Putamen (tissue), 1 donor: ENCODE results near the gene DAB2.
"Not testable (repeated sequence)": the region's sequence is repeated elsewhere in the genome, so short reads cannot be mapped to it uniquely, and the experiment has no call there.

ENCODE experiments used
- DNase-seq: peaks from one replicate; pipeline ENCODE4 v3.0.0-alpha.2; 2016; ENCODE audit warnings: low spot score

DAB2 gene

GRCh38 chr5:39420482-39421145 is 4.2 kb downstream of the DAB2 start:
- no peak for DNase-seq

GRCh38 chr5:39419796-39420195 is 5.0 kb downstream of the DAB2 start:
- DNase-seq, result no peak

DNA sequence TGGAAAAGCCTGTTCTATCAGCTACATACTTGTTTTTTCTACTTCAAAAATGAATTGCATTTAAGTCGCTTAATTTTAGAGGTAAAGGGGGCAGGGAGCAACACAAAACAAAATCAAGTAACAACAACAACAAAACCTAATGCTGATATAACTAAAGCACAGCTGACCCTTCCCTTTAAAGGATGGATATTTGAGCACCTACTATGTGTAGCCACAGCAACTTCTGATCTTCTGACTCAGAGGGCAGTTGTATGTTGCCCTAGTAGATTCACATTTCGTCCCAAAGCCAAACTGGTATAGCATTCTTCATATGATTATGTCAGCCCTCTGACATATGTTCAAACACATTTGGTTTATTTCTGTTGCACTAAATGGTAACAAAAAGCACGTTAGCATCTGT is 6.8 kb downstream of the DAB2 start:
- no peak for DNase-seq

DNA sequence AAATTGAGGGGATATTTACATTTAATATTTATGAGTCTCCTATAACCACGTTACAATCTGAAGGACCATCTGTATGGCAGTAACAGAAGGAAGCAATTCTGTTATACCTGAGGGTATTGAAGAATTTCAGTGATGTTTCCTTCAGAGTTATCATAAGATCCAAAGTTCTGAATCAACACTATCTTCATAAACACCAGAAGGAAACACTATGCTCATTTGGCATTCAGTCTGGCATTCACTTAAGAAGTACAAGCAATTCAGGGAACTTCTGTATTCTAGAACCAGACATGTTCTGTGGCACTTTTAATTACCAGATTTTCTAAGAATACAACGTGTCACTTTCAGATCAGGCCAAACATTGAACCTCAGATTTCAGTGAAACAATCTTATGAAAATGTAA is 9.6 kb downstream of the DAB2 start:
- DNase-seq, result no peak

DNA sequence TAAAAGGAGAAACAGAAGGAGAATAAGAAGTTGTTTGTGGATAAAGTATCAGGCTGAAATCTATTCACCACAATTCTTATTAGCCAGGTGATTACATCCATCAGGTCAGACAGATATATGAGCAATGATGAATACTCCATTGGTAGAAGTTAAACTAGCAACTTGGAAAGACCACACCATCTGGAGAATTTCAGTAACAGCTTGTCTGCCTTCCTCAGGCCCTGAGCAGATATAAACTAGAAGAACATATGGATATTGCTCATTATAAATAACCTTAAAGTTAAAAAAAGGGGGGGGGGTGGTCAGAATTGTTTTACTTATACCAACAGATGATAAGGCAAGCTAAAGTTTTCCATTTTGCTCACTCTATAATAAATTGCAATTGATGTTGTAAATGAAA is 10.4 kb downstream of the DAB2 start:
- no peak for DNase-seq

DNA sequence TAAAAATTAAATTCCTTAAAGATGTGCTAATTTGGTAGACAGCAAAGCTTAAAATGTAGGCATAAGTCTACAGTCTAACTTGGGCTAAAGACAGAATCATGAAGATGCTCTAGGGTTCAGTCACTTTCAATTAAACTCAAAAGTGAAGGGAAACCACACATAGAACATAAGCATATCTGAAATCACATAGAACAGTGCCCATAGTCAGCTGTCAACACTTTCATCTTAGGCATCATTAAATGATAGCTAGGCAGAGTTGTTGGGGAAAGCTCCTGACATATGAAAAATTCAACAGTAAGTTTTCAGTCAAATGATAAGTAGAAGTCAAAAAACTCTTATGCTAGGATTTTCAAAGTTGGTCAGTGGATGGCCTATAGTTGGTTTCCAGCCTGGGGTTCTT is 11.0 kb downstream of the DAB2 start:
- DNase-seq, result no peak

DNA sequence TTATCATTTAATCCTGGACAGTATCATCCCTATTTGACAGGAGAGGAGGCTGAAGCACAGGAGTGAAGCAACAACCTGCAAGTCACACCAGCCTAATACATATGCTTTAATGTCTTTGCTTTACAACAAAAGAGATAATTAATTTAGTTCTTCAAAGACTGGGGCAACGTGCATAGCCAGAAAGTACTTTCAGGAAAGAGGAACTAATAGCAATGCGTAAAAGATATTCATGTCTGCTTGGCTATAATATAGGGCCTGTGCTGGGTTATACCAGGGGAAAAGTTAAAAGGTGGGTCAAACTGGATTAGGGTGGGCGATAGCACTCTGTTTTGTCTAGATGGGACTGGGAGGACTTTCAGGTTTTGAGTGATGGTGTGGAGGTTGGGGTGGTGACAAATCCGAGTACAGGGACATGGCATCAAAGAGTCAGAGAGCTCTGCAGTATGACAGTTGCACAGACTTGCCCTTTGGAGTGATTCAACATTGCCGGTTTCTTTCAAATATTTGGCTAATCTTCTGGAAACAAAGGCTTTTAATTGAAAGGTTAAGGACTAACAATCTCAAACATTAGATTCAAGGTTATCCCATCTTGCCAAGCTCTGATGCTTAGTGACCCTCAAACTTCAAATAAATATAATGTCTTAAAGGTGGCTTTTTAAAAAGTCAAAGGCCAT is 11.9 kb downstream of the DAB2 start:
- no peak for DNase-seq

DNA sequence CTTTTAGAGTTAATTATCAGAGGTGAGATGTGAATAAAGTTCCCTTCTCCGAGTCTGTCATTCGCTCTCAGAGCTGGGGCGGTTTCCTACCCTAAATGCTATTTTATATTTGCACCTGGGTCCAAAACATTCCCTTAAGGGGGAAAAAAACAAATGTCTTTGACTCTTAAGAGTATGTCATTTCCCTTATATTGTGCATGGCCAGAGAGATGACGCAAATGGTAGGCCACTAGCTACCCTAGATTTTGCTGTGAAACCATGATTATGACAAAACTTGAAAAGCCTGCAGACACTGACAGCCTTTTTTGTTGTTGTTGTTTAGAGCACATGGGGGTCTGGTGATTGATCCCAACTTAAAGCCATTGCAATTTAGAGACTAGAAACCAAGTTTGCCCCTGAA is 12.8 kb downstream of the DAB2 start:
- no peak for DNase-seq

DNA sequence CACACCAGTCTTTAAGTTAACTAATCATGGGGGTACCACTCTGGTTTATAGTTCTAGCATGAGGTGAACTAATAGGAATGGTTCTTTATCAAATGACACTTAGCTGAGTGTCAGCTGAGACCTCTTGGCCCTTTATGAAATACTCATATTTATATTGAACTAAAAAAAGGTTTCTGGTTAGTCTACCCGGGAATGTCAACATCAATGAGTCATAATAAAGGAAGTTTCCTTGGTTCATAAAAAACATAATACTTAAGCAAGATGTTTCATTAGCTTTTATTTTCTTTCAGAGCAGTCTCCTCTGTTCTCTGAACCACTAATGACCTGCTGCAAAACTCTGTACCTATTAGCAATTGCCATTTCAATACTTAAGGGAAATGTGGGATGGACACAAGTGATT is 13.7 kb downstream of the DAB2 start:
- no peak for DNase-seq

DNA sequence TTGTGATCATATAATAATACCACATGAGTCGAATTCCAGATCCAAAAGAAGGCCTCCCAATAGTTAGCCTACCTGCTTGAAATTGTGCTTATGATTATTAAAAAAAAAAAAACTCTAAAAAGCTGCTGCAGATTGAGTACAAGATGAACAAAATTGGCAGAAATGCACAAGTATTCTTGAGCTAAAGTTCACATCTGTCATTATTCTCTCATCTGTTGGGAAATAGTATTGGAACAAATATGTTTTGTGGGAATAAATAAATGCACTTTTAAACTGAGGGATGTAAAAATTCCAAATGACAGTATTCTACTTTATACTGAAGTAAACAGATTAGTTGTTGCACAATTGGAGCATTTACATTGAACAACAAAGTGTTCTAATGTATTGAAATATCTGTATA is 15.7 kb downstream of the DAB2 start:
- no peak for DNase-seq

DNA sequence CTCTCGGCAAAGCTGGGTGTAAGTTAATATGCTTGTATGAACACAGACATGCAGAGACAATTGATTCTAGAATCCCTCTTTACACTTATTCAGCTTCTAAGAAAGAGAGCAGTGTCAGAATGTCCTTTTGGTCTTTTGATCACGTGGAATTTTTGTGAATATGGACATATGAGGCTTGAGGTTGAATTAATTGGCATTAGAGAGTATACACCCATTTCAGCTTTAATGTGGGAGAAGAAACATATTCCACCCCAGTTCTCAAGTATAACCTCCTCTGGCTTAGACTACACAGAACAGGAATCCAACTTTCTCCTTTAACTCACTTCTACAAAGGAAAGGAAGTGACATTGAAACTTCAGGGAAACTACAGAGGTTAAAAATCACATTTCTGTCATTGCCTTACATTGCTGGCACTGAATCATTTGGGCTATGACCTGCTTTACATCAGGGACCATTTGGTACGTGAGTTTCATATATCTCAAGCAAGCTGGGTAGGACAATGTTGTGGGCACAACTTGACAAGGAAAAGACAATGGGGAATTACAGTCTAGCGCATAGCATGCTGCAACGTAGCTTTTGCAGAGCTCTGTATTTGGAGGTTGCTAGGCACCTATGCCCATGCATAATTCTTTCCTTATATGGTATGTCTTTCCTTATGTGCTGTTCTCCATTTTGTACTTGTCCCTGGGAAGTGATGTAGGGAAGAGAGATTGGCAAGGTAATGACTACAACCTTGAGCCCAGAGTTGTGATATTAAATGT is 19.5 kb downstream of the DAB2 start:
- no peak for DNase-seq

DNA sequence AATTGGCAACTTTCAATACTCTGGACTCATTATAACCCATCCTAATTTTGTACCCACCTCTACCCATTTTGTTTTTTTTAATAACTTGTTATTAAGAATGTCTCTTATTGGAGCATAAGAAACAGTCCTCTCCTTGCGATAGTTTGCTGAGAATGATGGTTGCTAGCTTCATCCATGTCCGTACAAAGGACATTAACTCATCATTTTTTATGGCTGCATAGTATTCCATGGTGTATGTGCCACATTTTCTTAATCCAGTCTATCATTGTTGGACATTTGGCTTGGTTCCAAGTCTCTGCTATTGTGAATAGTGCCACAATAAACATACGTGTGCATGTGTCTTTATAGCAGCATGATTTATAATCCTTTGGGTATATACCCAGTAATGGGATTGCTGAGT is 21.0 kb downstream of the DAB2 start:
- DNase-seq, result not testable (repeated sequence)

DNA sequence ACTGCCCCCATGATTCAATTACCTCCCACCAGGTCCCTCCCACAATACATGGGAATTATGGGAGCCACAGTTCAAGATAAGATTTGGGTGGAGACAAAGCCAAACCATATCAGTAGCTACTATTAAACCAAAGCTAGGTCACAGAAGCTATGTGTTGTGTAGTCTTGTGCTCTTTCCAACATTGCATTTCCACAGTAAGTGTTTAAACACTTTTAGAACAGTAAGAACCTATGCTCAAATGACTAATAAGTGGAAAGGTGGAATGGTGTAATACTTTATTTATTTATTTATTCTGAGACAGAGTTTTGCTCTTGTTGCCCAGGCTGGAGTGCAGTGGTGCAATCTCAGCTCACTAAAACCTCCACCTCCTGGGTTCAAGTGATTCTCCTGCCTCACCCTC is 22.6 kb downstream of the DAB2 start:
- not testable (repeated sequence) for DNase-seq

- DNase-seq, result no peak
These were observed 23.8 kb downstream of the DAB2 start for GRCh38 chr5:39400713-39401578.

- DNase-seq, result peak; percentile 63
These were observed 25.4 kb downstream of the DAB2 start for GRCh38 chr5:39399135-39400036.

DNA sequence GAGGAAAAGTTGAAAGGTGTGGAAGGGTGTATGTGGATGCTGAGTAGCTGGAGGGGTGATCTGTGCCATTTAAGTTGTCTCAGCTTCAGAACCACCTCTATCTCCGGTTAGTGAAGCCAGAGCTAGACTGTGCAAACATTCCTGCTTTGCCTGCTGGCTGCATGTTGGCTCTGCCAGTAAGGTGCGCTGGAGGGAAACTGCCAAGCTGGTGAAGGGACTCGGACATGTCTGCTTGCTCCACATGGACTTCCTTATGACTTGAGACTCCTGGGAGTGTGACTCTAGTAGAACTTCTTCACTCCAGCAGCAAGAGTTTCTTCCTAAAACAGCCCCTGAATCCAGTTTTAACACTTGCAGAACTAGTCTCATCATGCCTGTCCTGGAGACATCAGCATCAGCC is 27.9 kb downstream of the DAB2 start:
- no peak for DNase-seq

DNA sequence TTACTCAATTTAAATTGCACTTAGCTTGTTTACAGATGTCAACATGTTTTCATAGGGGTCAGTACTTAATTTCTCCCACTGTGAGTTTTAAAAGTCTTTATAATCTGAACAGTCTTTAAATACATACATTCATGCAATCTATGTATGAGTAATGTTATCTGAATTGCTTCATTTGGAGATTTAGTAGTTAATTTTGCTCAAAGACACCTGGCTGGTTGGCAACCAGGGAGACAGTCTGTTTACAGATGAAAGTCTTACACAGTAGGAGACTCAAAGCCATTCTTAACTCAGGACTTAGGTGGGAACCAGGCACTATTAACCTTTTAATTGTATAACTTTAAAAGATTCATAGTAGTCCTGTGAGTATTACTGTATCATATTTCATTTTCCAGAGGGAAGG is 29.3 kb downstream of the DAB2 start:
- no peak for DNase-seq

DNA sequence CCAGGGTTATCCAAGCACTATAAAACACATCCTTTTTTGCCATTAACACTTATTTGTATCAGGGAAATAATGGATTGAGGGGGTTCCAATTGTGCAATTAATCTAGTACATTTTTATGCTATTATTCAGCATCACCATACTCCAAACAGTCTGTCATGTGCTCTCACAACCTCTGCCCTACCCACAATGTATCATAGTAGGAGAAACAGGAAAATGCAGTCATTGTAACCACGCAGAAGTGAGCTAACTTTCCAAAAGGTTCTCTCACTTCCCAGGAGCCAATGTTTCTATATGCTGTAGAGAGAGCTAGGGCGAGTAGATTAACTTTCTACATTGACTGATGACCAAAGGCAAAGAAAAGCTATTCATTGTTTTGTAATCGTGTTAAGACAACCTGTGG is 29.8 kb downstream of the DAB2 start:
- DNase-seq, result no peak

GRCh38 chr5:39390945-39391344 is 33.8 kb downstream of the DAB2 start:
- no peak for DNase-seq

GRCh38 chr5:39387293-39387692 is 37.5 kb downstream of the DAB2 start:
- DNase-seq, result no peak

GRCh38 chr5:39384271-39384670 is 40.5 kb downstream of the DAB2 start:
- no peak for DNase-seq
